ENCODE measurements around the gene ZNF426.

- no peak for TF ChIP-seq CTCF (IDR thresholded peaks at IDR 0.05)
- no peak for TF ChIP-seq POLR2A (IDR thresholded peaks at IDR 0.05)
These were observed 37.6 kb downstream of the ZNF426 start for GRCh38 chr19:9500796-9501195.
